Activated naive CD4-positive, alpha-beta T cell treated with anti-CD3 and anti-CD28 coated beads, Interleukin-2, amount 50 U/mL, for 16 hours (primary cell): ENCODE results near the gene OR5B17.
"Not testable (repeated sequence)": the region's sequence is repeated elsewhere in the genome, so short reads cannot be mapped to it uniquely, and the experiment has no call there.

Experiments
- DNase-seq: peaks from one replicate; pipeline ENCODE4 v3.0.0-alpha.2; 2020

Gene OR5B17

GRCh38 chr11:58358969-58359368, at the start of gene OR5B17:
Gene OR5B17, minus strand, starts transcription at chr11:58359069. Its CDS starts 0 bp downstream, at chr11:58359069.
- DNase-seq: no peak

GRCh38 chr11:58406774-58407173, 47.9 kb upstream of the OR5B17 start, which contains the start of gene OR5B3:
Gene OR5B3, minus strand, starts transcription at chr11:58406874. Its CDS starts 3,465 bp downstream, at chr11:58403409.
- no peak for DNase-seq

DNA sequence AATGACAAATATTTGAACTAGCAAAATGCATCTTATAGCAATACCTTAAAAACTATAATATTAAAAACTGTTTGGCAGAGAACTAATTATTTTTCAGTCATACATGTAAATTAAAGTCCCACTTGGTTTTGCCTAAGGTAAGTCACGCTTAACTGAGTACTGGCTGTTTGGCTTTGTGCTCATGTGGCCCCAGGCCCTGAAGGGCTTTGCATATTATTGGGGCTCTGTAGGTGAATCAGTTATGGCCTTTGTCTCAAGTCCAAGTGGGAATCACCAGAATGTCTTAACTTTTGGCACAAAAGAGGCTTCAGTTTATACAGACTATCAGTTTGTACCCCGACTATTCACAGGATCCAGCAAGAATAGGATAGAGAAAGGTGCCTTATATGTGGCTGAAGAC, 40.8 kb upstream of the OR5B17 start:
- not testable (repeated sequence) for DNase-seq

DNA sequence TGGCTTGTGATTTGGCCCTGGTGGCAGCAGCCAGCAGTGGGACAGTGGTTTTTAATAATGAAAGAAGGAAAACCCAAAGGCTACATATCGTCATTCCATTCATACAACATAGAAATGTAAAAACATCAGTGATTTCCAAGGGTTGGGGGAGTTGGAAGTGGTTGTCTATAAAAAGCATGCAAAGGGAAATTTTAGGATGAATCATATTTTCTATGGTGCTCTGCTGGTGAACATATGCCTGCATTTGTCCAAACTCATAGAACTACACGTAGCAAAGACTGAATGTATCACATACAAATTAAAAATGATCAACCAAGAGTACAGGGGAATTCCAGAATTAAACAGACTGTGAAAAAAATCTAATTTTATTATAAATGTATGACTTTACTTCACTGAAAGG, 36.7 kb upstream of the OR5B17 start:
- DNase-seq: no peak

DNA sequence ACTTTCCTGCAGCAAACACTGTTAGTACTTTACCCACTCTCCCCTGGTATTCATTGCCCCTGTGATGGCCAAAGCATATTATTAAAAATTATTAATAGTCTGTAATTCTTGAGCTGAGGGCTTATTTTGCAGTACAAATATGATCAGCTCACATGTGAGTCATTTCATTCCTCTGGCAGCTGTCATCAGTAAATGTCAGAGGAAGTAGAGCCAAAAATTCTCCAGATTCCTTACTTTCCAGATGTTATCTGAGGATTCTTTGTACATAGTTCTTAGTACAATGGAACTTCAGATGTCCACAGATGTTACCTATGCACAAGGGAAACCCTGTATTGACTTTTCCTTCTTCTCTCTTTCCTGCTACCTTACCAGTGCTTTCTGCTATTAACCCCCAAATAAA, 35.3 kb upstream of the OR5B17 start:
- DNase-seq: no peak

DNA sequence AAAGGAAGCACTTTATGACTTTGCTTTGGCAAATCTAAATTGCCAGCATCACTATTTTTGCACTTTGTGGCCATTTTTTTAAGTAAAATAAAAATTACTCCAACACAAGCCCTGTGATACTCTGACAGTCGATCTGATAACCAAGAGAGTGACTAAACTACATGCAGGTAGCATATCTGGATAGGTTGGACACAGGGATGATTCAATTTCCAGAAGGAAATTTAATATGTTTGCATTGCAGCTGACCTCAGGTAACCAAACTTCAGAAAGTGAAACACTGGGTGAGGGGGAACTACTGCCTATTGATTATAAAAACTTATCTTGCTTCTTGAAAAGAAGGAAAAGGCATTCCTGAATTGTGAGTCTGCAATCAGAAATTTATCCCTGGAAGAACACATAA, 33.9 kb upstream of the OR5B17 start:
- DNase-seq: no peak

GRCh38 chr11:58391879-58392278, 33.0 kb upstream of the OR5B17 start:
- no peak for DNase-seq

- no peak for DNase-seq
These were observed 31.7 kb upstream of the OR5B17 start for GRCh38 chr11:58390551-58391063.

GRCh38 chr11:58354727-58355126, 4.1 kb downstream of the OR5B17 start:
- no peak for DNase-seq

DNA sequence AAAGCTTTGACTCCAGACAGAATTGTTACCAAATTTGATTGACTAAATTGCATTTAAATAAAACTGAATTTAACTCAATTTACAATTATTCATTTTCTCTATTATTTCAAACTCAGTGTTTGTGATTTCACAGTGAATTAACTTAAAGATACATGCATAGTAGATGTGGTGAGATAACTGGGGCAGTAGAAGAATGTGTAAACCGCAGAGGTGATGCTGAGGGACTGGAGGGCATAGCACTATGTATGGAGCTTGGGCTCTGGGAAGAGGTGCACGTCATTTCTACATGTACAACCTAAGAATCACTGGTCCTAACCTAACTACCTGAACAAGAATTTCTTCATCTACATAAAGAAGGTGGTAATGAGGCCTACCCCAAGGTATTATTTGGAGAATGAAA, 13.7 kb downstream of the OR5B17 start:
- DNase-seq: no peak

- DNase-seq: no peak
These were observed 24.2 kb downstream of the OR5B17 start for GRCh38 chr11:58334708-58335107.

- DNase-seq: no peak
These were observed 28.0 kb downstream of the OR5B17 start for GRCh38 chr11:58330861-58331260.

DNA sequence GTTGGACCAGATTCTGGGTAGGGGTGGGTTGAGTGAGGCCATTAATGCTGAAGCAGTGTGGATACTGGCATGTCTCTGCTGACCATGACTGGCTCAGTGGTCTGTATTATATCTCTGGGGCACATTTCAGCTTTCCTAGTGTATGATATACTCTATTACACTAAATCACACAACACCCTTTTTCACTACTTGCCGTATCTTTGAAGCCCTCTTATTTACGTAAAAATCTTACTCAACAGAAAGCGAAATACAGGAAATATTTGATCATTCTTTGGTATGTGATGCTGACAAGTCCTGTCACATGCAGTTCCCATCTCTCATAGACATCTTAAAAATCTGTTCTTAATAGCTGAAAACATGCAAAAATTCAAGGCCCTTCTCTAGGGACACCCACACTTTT, 40.3 kb downstream of the OR5B17 start:
- DNase-seq: no peak

- DNase-seq: no peak
These were observed 42.7 kb downstream of the OR5B17 start for GRCh38 chr11:58316142-58316541.
